ENCODE data around the gene FEM1C.

The FEM1C gene

DNA sequence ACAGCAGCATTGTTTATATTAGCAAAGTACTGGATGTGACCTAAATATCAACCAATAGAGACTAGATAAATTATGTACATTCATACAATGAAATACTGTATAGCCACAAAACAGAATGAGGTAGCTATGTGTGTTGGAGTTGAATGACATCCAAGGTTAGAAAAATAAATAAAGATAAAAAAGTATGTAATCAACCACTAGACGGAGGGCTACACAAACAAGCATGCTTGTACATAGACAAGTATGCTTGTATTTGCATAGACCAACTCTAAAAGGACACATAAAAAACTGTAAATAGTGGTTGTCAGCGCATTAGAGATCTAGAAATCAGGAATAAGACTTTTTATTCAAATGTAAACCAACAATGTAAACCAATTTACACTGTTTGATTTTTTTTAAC, 3.0 kb downstream of the FEM1C start:
- Histone ChIP-seq H3K27ac (ENCODE audit: low read depth, low read length) (no peak overlapping the region), H3K36me3 (ENCODE audit: insufficient read depth, low read length) (peaks cover 66% of the 10 kb centered on the region), H3K4me1 (ENCODE audit: insufficient read depth, low read length) (peaks cover 43% of the 10 kb centered on the region), H3K4me3 (ENCODE audit: low read length) (peak overlapping the region; percentile 77), H3K9ac (ENCODE audit: low read depth, low read length) (peak overlapping the region; percentile 38), H3K27me3 (ENCODE audit: insufficient read depth, low read length) (no peaks in the 10 kb centered on the region), H3K9me3 (ENCODE audit: insufficient read depth, low read depth, low read length) (peaks cover 16% of the 10 kb centered on the region)
- no CpG with 5 or more reads among the region's 2 CpGs for WGBS

DNA sequence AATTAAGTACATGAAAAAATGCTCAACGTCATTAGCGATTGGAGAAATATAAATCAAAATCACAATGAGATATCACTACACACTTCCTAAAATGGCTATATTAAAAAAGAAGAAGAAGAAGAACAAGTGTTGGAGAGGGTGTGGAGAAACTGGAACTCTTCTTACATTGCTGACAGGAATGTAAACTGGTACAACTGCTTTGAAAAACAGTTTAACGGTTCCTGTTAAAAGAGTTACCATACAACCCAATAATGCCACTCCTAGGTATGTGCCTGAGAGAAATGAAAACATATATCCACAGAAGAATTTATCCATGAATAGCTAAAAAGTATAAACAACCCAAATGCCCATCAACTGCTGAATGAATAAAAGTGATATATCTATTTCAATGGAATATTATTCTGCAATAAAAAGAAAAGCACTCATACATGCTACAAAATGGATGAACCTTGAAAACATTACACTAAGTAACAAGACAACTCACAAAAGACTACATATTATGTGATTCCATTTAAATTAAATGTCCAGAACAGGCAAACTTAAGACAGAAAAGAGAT, 9.0 kb downstream of the FEM1C start:
- peaks cover 24% of the 10 kb centered on the region for H3K4me1 ChIP-seq (ENCODE audit: insufficient read depth, low read length)
- peaks cover 90% of the 10 kb centered on the region for H3K36me3 ChIP-seq (ENCODE audit: insufficient read depth, low read length)
- WGBS, result 100% methylated on average over 2 of the region's 3 CpGs

DNA sequence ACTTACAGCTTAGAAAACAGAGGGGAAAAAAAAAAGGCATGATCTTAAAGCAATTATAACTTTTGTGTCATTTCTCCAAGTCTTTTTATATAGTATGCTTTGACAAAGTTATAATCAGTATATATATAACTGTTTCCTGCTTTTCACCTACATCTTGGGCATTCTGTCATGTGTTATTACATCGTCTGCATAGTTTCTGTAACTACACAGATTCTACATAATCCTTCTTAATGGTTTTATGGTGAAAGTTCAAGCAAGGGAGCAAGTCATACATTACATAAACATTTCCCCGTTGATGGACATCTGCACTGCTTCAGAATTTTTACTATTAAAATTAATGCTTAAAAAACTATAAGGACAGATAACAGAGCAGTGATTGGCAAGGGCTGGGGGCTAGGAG, 12.1 kb downstream of the FEM1C start:
- WGBS, result 100% methylated on average over 1 of the region's 2 CpGs
- Histone ChIP-seq H3K4me1 (ENCODE audit: insufficient read depth, low read length) (peaks cover 7% of the 10 kb centered on the region; the same call in 1 of the 2 replicates), H3K27me3 (ENCODE audit: insufficient read depth, low read length) (no peaks in the 10 kb centered on the region), H3K4me3 (ENCODE audit: low read length) (no peak overlapping the region), H3K9me3 (ENCODE audit: insufficient read depth, low read depth, low read length) (no peaks in the 10 kb centered on the region), H3K9ac (ENCODE audit: low read depth, low read length) (no peak overlapping the region), H3K36me3 (ENCODE audit: insufficient read depth, low read length) (peaks cover 60% of the 10 kb centered on the region), H3K27ac (ENCODE audit: low read depth, low read length) (no peak overlapping the region)

More for the DNA sequence above, 9.0 kb downstream of the FEM1C start:
- Histone ChIP-seq H3K9ac (ENCODE audit: low read depth, low read length) (no peak overlapping the region), H3K4me3 (ENCODE audit: low read length) (no peak overlapping the region), H3K9me3 (ENCODE audit: insufficient read depth, low read depth, low read length) (no peaks in the 10 kb centered on the region), H3K27ac (ENCODE audit: low read depth, low read length) (no peak overlapping the region), H3K27me3 (ENCODE audit: insufficient read depth, low read length) (no peaks in the 10 kb centered on the region)

DNA sequence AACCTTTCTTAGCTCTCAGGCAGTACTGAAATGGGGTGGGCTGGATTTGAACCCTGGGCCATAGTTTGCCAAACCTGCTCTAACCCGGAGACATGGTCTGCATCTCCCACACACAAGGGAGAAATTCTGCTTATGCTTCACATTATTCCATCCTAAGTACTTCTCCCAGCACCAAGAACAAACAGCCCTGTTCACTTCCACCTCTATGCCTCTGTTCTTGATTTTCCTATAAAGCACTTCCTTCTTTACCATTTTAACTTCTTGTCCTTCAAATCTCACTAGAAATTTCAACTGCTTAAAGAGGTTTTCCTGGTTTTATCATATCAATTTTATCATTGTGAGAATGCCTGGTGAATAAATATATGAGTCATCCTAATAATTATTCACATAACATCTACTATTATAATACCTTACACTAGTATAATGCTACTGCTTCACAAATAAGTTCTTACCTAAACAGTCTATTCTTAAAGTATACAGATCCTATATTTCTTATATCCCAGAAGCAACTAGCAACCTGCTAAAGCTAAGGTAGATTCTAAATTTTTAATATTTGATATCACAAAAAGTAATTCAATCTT, 12.7 kb downstream of the FEM1C start:
- no peak overlapping the region for H3K27ac ChIP-seq (ENCODE audit: low read depth, low read length)
- peaks cover 58% of the 10 kb centered on the region for H3K36me3 ChIP-seq (ENCODE audit: insufficient read depth, low read length)
- peaks cover 7% of the 10 kb centered on the region; the same call in 1 of the 2 replicates for H3K4me1 ChIP-seq (ENCODE audit: insufficient read depth, low read length)
- no peak overlapping the region for H3K9ac ChIP-seq (ENCODE audit: low read depth, low read length)
- 89% methylated on average over 1 of the region's 1 CpG for WGBS
- H3K4me3 ChIP-seq (ENCODE audit: low read length), result no peak overlapping the region
- no peaks in the 10 kb centered on the region for H3K27me3 ChIP-seq (ENCODE audit: insufficient read depth, low read length)
- no peaks in the 10 kb centered on the region for H3K9me3 ChIP-seq (ENCODE audit: insufficient read depth, low read depth, low read length)

DNA sequence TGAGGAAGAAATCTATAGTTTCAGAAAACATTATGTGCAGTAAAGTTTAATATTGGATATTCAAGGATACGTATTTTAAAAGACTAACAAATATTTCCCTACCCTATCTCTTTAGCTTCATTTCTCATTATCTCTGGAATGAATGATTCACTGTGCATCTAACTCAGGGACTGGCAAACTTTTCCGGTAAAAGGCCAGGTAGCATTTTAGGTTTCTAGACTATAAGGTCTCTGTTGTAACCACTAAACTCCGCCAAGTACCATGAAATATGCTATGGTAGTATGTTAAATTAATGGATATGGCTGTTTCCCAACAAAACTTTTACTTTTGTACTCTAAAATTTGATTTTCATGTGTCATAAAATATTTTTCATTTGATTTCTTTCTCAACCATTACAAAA, 13.2 kb downstream of the FEM1C start:
- 98% methylated on average over 3 of the region's 3 CpGs for WGBS
- peaks cover 58% of the 10 kb centered on the region for H3K36me3 ChIP-seq (ENCODE audit: insufficient read depth, low read length)

DNA sequence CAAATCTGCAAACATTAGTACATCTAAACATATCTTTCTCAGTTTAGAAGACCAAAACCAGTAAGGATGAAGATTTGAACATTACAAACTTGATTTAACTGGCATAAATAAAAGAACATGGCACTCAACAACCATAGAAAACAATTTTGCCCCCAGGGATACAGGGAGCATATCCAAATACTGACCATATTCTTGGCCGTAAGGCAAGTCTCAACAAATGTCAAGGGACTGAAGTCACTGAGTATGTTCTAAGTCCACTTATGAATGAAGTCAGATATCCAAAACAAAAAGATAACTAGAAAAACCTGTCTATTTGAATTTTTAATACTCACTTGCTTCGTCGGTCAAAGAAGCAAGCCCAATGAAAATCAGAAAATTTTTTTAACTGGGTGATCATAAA, 14.1 kb downstream of the FEM1C start:
- peaks cover 7% of the 10 kb centered on the region; the same call in 1 of the 2 replicates for H3K4me1 ChIP-seq (ENCODE audit: insufficient read depth, low read length)
- H3K4me3 ChIP-seq (ENCODE audit: low read length), result no peak overlapping the region
- no peaks in the 10 kb centered on the region for H3K27me3 ChIP-seq (ENCODE audit: insufficient read depth, low read length)
- H3K9ac ChIP-seq (ENCODE audit: low read depth, low read length), result no peak overlapping the region
- H3K36me3 ChIP-seq (ENCODE audit: insufficient read depth, low read length), result peaks cover 57% of the 10 kb centered on the region
- H3K27ac ChIP-seq (ENCODE audit: low read depth, low read length), result no peak overlapping the region
- 92% methylated on average over 3 of the region's 3 CpGs for WGBS
- H3K9me3 ChIP-seq (ENCODE audit: insufficient read depth, low read depth, low read length), result no peaks in the 10 kb centered on the region

More for the DNA sequence above, 13.2 kb downstream of the FEM1C start:
- H3K27ac ChIP-seq (ENCODE audit: low read depth, low read length), result no peak overlapping the region
- no peak overlapping the region for H3K4me3 ChIP-seq (ENCODE audit: low read length)
- H3K9ac ChIP-seq (ENCODE audit: low read depth, low read length), result no peak overlapping the region
- peaks cover 7% of the 10 kb centered on the region; the same call in 1 of the 2 replicates for H3K4me1 ChIP-seq (ENCODE audit: insufficient read depth, low read length)
- no peaks in the 10 kb centered on the region for H3K9me3 ChIP-seq (ENCODE audit: insufficient read depth, low read depth, low read length)
- H3K27me3 ChIP-seq (ENCODE audit: insufficient read depth, low read length), result no peaks in the 10 kb centered on the region

DNA sequence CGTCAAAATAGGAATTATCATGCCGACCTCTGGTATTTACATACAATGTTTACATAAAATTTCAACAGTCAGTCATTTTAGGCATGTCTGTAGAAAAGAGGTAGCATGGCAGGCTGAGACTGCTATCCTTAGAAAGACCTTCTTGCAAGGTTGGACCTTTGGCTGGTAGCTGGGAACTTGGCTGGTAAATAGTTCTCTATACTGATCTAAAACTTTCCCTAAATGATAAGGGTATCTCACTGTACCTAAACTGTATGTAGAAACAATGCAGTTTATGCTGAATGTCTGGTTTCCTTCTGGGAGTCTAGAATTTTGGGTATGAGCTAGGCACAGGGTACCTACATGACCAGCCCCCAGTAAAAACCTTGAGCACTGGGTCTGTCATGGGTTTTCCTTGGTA, 18.0 kb downstream of the FEM1C start:
- Histone ChIP-seq H3K4me1 (ENCODE audit: insufficient read depth, low read length) (peaks cover 11% of the 10 kb centered on the region), H3K27ac (ENCODE audit: low read depth, low read length) (no peak overlapping the region), H3K9me3 (ENCODE audit: insufficient read depth, low read depth, low read length) (no peaks in the 10 kb centered on the region), H3K27me3 (ENCODE audit: insufficient read depth, low read length) (no peaks in the 10 kb centered on the region), H3K9ac (ENCODE audit: low read depth, low read length) (no peak overlapping the region), H3K4me3 (ENCODE audit: low read length) (no peak overlapping the region), H3K36me3 (ENCODE audit: insufficient read depth, low read length) (peaks cover 52% of the 10 kb centered on the region)
- no CpG with 5 or more reads among the region's 2 CpGs for WGBS

DNA sequence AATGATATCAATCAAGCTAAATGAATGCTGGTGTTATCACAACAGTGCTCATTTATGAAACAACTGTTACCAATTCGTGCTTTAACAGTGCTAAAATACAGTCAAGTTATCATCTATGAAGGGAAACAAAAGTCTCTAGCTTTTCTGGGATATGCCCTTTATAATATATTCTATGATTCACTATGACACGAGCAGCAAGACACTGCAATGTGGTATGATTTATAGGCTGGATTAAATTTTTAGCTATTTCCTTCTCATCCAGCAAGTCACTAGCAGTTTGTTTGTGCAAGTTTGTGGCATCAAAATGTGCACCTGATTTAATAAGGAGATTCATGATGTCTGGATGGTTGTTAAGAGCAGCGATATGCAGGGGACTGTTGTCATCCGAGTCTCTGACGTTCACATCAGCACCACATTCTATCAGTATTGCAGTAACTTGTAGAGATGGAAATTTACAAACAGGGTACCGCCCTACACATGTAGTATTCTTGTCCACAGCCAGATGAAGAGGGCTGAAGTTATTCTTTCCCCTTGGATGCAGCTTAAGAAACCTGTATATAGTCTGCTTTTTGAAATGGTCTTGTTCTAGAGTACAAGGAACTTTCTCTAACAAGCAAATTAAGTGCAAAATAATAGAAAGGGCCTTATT, 20.3 kb downstream of the FEM1C start:
- H3K9me3 ChIP-seq (ENCODE audit: insufficient read depth, low read depth, low read length), result no peaks in the 10 kb centered on the region
- WGBS, result 90% methylated on average over 5 of the region's 6 CpGs
- no peaks in the 10 kb centered on the region for H3K27me3 ChIP-seq (ENCODE audit: insufficient read depth, low read length)
- peaks cover 26% of the 10 kb centered on the region for H3K4me1 ChIP-seq (ENCODE audit: insufficient read depth, low read length)
- H3K4me3 ChIP-seq (ENCODE audit: low read length), result no peak overlapping the region
- H3K9ac ChIP-seq (ENCODE audit: low read depth, low read length), result no peak overlapping the region
- H3K27ac ChIP-seq (ENCODE audit: low read depth, low read length), result no peak overlapping the region
- peaks cover 49% of the 10 kb centered on the region for H3K36me3 ChIP-seq (ENCODE audit: insufficient read depth, low read length)

DNA sequence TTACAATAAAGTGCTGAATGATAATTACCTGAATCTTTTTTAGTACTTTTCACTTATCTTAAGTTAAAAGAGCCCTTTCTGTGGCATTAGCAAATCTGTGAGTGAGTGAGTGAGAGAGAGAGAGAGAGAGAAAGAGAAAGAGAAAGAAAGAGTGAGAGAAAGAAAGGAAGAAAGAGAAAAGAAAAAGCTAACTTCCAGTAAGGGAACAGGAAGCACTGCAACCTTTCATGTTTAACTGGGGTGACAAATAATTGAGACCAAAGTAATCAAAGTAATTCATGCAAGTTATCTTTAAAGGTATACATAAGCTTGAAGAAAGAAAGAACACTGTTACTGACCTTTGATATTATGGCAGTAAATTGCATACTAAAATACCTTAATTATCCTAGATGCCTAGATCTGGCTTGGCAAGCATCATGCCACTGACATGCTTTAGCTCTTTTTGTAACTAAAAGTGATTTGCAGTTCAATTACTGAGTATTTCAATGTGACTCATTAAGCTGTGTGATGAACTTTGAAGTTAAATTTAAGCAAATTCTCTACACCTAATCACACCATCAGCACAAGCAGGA, 21.7 kb downstream of the FEM1C start:
- no peaks in the 10 kb centered on the region for H3K27me3 ChIP-seq (ENCODE audit: insufficient read depth, low read length)
- no peak overlapping the region for H3K4me3 ChIP-seq (ENCODE audit: low read length)
- H3K27ac ChIP-seq (ENCODE audit: low read depth, low read length), result no peak overlapping the region
- peaks cover 49% of the 10 kb centered on the region for H3K36me3 ChIP-seq (ENCODE audit: insufficient read depth, low read length)
- no peaks in the 10 kb centered on the region for H3K9me3 ChIP-seq (ENCODE audit: insufficient read depth, low read depth, low read length)
- H3K4me1 ChIP-seq (ENCODE audit: insufficient read depth, low read length), result peaks cover 26% of the 10 kb centered on the region
- H3K9ac ChIP-seq (ENCODE audit: low read depth, low read length), result no peak overlapping the region

DNA sequence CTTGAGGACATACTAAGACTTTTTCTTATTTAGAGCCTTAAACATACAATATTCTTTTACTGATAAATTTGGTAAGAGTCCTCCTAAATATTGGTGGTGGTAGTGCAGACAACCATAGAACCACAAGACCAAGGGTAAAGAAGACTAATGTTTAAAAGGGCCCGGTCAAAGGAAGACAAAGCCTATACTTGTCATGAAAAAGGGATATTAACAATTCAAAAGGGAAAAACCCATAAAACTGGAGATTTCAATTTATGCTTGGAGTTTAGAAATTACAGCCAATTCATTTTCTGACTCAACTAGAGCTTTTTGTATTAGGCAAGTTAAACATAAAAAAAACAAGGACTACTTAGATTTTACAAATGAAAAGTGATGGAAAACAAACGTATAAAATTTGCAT, 24.4 kb downstream of the FEM1C start:
- Histone ChIP-seq H3K4me3 (ENCODE audit: low read length) (no peak overlapping the region), H3K27ac (ENCODE audit: low read depth, low read length) (no peak overlapping the region), H3K9me3 (ENCODE audit: insufficient read depth, low read depth, low read length) (no peaks in the 10 kb centered on the region), H3K4me1 (ENCODE audit: insufficient read depth, low read length) (peaks cover 26% of the 10 kb centered on the region), H3K27me3 (ENCODE audit: insufficient read depth, low read length) (no peaks in the 10 kb centered on the region), H3K36me3 (ENCODE audit: insufficient read depth, low read length) (peaks cover 28% of the 10 kb centered on the region), H3K9ac (ENCODE audit: low read depth, low read length) (no peak overlapping the region)
- 100% methylated on average over 1 of the region's 2 CpGs for WGBS

DNA sequence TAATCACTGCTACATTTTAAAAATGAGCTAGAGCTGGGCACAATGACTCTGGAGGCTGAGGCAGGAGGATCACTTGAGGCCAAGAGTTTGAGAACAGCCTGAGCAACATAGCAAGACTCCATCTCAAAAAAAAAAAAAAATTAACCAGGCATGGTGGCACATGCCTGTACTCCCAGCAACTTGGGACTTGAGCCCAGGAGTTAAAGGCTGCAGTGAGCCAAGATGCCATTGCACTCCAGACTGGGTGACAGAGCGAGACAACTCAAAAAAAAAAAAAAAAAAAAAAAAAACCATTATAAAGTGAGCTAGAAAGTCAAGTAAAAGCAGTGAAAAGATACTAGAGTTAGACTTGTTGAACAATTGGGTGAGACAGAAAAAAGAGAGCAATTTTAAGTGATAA, 28.2 kb downstream of the FEM1C start:
- no peak overlapping the region for H3K4me3 ChIP-seq (ENCODE audit: low read length)
- H3K36me3 ChIP-seq (ENCODE audit: insufficient read depth, low read length), result no peaks in the 10 kb centered on the region
- H3K9me3 ChIP-seq (ENCODE audit: insufficient read depth, low read depth, low read length), result no peaks in the 10 kb centered on the region
- no peaks in the 10 kb centered on the region for H3K27me3 ChIP-seq (ENCODE audit: insufficient read depth, low read length)
- H3K9ac ChIP-seq (ENCODE audit: low read depth, low read length), result no peak overlapping the region
- no CpG with 5 or more reads among the region's 1 CpG for whole genome bisulfite sequencing
- no peak overlapping the region for H3K27ac ChIP-seq (ENCODE audit: low read depth, low read length)
- peaks cover 14% of the 10 kb centered on the region; the same call in 1 of the 2 replicates for H3K4me1 ChIP-seq (ENCODE audit: insufficient read depth, low read length)

Measured in HUES64 (cell line).